Endothelial cell of umbilical vein (primary cell): ENCODE measurements around the gene SLC35G3. TPM values are rescaled to one million over a fixed set of nuclear protein-coding genes. Genes with fewer than 3 reads are reported as not detected.

Source experiments
- BruUV-seq: library from RNA; stranded (reverse); fragments of 400-500 nt; replicated peaks from 2 replicates; lab custom pipeline; 2021; lab: Mats Ljungman, UMichigan
- CTCF ChIA-PET: fragments of 300-600, 350-600 bp; sonication (Branson Sonifier 250); formaldehyde crosslinking; loops from one replicate; lab custom pipeline; 2021; ENCODE audit warnings: antibody characterized with exemption, inconsistent platforms; lab: Charles Lee
- POLR2A ChIA-PET: fragments of 300-600, 350-600 bp; sonication (Branson Sonifier 250); formaldehyde crosslinking; loops from one replicate; lab custom pipeline; 2021; ENCODE audit warnings: antibody characterized with exemption, inconsistent platforms; lab: Charles Lee
- DNase-seq: peaks from one replicate; pipeline ENCODE4 v3.0.0-alpha.2; 2011; ENCODE audit warnings: low read depth, low spot score
- FAIRE-seq: peaks from 2 replicates; lab custom pipeline; 2011; peaks lifted over from hg19 to GRCh38; lab: Jason Lieb, UNC
- H2AFZ ChIP-seq: 2 replicates; pipeline ENCODE4 v1.6.0; 2012; ENCODE audit warnings: low read depth, low read length, control low read depth, inconsistent platforms
- H3K27ac ChIP-seq: 2 replicates; pipeline ENCODE4 v1.5.1; 2011; ENCODE audit warnings: low read depth, mild to moderate bottlenecking, control low read depth, low read length, moderate library complexity; ENCODE audit not compliant: insufficient read depth
- H3K27me3 ChIP-seq, 2 experiments: 2 replicates each; pipeline versions ENCODE4 v1.6.0 to v1.6.1; 2011; ENCODE audit warnings: low read length in 2 of 2, mixed read lengths in 1 of 2; ENCODE audit not compliant: control insufficient read depth in 2 of 2, insufficient read depth in 2 of 2
- H3K36me3 ChIP-seq, 2 experiments: 2 replicates in 1 of 2; 3 replicates in 1 of 2; pipeline ENCODE4 v1.5.1; 2011; ENCODE audit warnings: low read length in 2 of 2, mild to moderate bottlenecking in 1 of 2, moderate library complexity in 1 of 2; ENCODE audit not compliant: control insufficient read depth in 2 of 2, insufficient read depth in 2 of 2; ENCODE audit errors: extremely low read depth in 1 of 2
- H3K4me1 ChIP-seq: 3 replicates; pipeline ENCODE4 v1.5.1; 2011; ENCODE audit warnings: mild to moderate bottlenecking, low read length; ENCODE audit not compliant: control insufficient read depth, insufficient read depth; ENCODE audit errors: extremely low read depth
- H3K4me2 ChIP-seq: 2 replicates; pipeline ENCODE4 v1.6.1; 2011; ENCODE audit warnings: low read length, control low read depth, mixed read lengths; ENCODE audit not compliant: insufficient read depth
- H3K4me3 ChIP-seq, 3 experiments: fragments of 200-600 bp in 1 of 3; sonication (generic), shearing (Covaris generic) in 1 of 3; replicated peaks in 1 of 3; 2 replicates each; pipeline ENCODE4 v1.5.1; 2011 to 2016; ENCODE audit warnings: control low read depth in 3 of 3, low read length in 3 of 3, mild to moderate bottlenecking in 2 of 3, inconsistent platforms in 1 of 3, low read depth in 1 of 3, moderate library complexity in 1 of 3; ENCODE audit not compliant: insufficient read depth in 1 of 3
- H3K79me2 ChIP-seq: 2 replicates; pipeline ENCODE4 v1.6.0; 2012; ENCODE audit warnings: low read length, inconsistent platforms; ENCODE audit not compliant: control insufficient read depth, insufficient read depth
- H3K9ac ChIP-seq: replicated peaks from 2 replicates; pipeline ENCODE3; 2011; ENCODE audit warnings: low read length, control low read depth; ENCODE audit not compliant: insufficient read depth; ENCODE audit errors: extremely low read depth
- H3K9me1 ChIP-seq: replicated peaks from 3 replicates; pipeline ENCODE4 v1.6.0; 2011; ENCODE audit warnings: mild to moderate bottlenecking, low read length; ENCODE audit not compliant: control insufficient read depth, insufficient read depth; ENCODE audit errors: extremely low read depth
- H3K9me3 ChIP-seq: replicated peaks from 2 replicates; pipeline ENCODE4 v1.5.1; 2012; ENCODE audit warnings: low read length, inconsistent platforms; ENCODE audit not compliant: control insufficient read depth, insufficient read depth
- H4K20me1 ChIP-seq: replicated peaks from 2 replicates; pipeline ENCODE3; 2011; ENCODE audit warnings: mild to moderate bottlenecking, low read length; ENCODE audit not compliant: control insufficient read depth, insufficient read depth; ENCODE audit errors: extremely low read depth
- EZH2 ChIP-seq: IDR thresholded peaks from 2 replicates; pipeline ENCODE4 v1.6.1; 2012; ENCODE audit warnings: borderline replicate concordance, low read depth, mild to moderate bottlenecking, moderate library complexity, low read length, inconsistent platforms; ENCODE audit not compliant: severe bottlenecking
- FOS ChIP-seq: IDR thresholded peaks from 2 replicates; pipeline ENCODE4 v1.6.1; 2011; ENCODE audit warnings: mild to moderate bottlenecking, low read length, moderate library complexity, borderline replicate concordance; ENCODE audit not compliant: insufficient read depth
- GATA2 ChIP-seq: IDR thresholded peaks from 2 replicates; pipeline ENCODE4 v1.7.0; 2011; ENCODE audit warnings: low read depth, mild to moderate bottlenecking, moderate library complexity, mixed read lengths, low read length; ENCODE audit not compliant: insufficient read length, insufficient read depth
- JUN ChIP-seq: IDR thresholded peaks from 2 replicates; pipeline ENCODE4 v1.6.1; 2011; ENCODE audit warnings: borderline replicate concordance, low read depth; ENCODE audit not compliant: insufficient read length, insufficient read depth
- MYC ChIP-seq: IDR thresholded peaks from one replicate; pipeline ENCODE4 v1.6.1; 2011; ENCODE audit warnings: mild to moderate bottlenecking, low read depth, low read length
- POLR2A ChIP-seq: IDR thresholded peaks from 2 replicates; pipeline ENCODE4 v1.6.1; 2012; ENCODE audit warnings: low read depth, mild to moderate bottlenecking, control low read depth, low read length
- POLR2AphosphoS5 ChIP-seq: IDR thresholded peaks from 2 replicates; pipeline ENCODE4 v1.6.1; 2012; ENCODE audit warnings: low read depth, mild to moderate bottlenecking, control low read depth, low read length, moderate library complexity; ENCODE audit not compliant: insufficient read depth
- dilution Hi-C: fragments of 300-500 bp; cut with MboI; formaldehyde crosslinking; loops from one replicate; pipeline ENCODE4 v1.15.0; 2019; ENCODE audit warnings: low sequenced_read_pairs; ENCODE audit not compliant: extremely low pct_ligation_motif_present
- intact Hi-C: fragments of 100-400 bp; cut with micrococcal nuclease; formaldehyde crosslinking; loops from one replicate; pipeline ENCODE4 v1.10.0; 2022
- polyA plus RNA-seq, 4 experiments: library from polyadenylated mRNA; depleted of rRNA in 3 of 4; stranded (reverse) in 3 of 4; unstranded in 1 of 4; fragments of >200 nt; gene quantifications; 2 replicates each; pipeline versions ENCODE4 v1.2.1 to v1.2.3, GENCODE V29; 2011 to 2012; ENCODE audit warnings: missing spikeins in 1 of 4
- total RNA-seq: library from RNA; stranded (reverse); gene quantifications from 2 replicates; pipeline ENCODE4 v1.2.3, GENCODE V29; 2021
- TF ChIP-seq, protein P1 (sequence below), 2 donors: IDR thresholded peaks; 1 replicate in 1 of 2; 2 replicates in 1 of 2; pipeline ENCODE4 v1.5.1; 2011; ENCODE audit warnings: low read length in 2 of 2, mild to moderate bottlenecking in 2 of 2, moderate library complexity in 2 of 2, control low read depth in 1 of 2, inconsistent platforms in 1 of 2, low read depth in 1 of 2; ENCODE audit not compliant: insufficient read depth in 1 of 2; ENCODE audit errors: extremely low read depth in 1 of 2
- TF ChIP-seq, protein P2 (sequence below): IDR thresholded peaks from 2 replicates; pipeline ENCODE4 v1.6.1; 2011; ENCODE audit not compliant: insufficient read depth, insufficient read length

SLC35G3 gene
- total and polyA plus RNA-seq, 2 donors (not counting 3 experiments of a cell fraction or from before 2014, with no cell fraction given) = not detected

DNA sequence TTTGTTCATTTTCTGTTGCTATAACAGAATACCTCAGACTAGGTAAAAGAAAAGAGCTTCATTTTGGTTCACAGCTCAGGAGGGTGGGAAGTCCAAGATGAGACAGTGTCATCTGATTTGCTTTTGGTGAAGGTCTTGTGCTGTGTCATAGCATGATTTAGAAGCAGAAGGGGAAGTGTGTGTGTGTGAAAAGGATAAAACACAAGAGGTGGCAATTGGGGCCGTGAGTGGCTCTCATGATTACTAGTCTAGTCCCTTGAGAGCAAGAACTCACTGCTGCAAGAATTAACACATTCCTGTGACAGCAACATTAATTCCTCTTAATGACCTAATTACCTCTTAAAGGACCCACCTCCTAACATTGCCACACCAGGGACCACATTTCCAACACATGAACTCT lies 8.3 kb downstream of the SLC35G3 start:
- intact Hi-C loops = no loop called here
- Histone ChIP-seq H3K4me3 (no peak overlapping the region), H3K4me2 (no peak overlapping the region), H3K79me2 (no peaks in the 10 kb centered on the region), H3K36me3 (no peaks in the 10 kb centered on the region), H2AFZ (no peak overlapping the region), H3K4me1 (no peaks in the 10 kb centered on the region), H4K20me1 (no peaks in the 10 kb centered on the region), H3K9me1 (no peaks in the 10 kb centered on the region), H3K27ac (no peak overlapping the region), H3K9ac (no peak overlapping the region), H3K27me3 (no peaks in the 10 kb centered on the region), H3K9me3 (no peaks in the 10 kb centered on the region)
- no peak for TF ChIP-seq MYC
- no peak for TF ChIP-seq POLR2A
- TF ChIP-seq, protein P1, sequence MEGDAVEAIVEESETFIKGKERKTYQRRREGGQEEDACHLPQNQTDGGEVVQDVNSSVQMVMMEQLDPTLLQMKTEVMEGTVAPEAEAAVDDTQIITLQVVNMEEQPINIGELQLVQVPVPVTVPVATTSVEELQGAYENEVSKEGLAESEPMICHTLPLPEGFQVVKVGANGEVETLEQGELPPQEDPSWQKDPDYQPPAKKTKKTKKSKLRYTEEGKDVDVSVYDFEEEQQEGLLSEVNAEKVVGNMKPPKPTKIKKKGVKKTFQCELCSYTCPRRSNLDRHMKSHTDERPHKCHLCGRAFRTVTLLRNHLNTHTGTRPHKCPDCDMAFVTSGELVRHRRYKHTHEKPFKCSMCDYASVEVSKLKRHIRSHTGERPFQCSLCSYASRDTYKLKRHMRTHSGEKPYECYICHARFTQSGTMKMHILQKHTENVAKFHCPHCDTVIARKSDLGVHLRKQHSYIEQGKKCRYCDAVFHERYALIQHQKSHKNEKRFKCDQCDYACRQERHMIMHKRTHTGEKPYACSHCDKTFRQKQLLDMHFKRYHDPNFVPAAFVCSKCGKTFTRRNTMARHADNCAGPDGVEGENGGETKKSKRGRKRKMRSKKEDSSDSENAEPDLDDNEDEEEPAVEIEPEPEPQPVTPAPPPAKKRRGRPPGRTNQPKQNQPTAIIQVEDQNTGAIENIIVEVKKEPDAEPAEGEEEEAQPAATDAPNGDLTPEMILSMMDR (IDR thresholded peaks at IDR 0.05; ENCODE audit: extremely low read depth in 1 of 2, insufficient read depth in 1 of 2, low read depth in 1 of 2, low read length in 2 of 2) = no peak
- TF ChIP-seq POLR2AphosphoS5 = no peak
- TF ChIP-seq, protein P2, sequence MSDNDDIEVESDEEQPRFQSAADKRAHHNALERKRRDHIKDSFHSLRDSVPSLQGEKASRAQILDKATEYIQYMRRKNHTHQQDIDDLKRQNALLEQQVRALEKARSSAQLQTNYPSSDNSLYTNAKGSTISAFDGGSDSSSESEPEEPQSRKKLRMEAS = no peak
- no peak for TF ChIP-seq EZH2
- TF ChIP-seq JUN = no peak
- no peak for TF ChIP-seq GATA2
- TF ChIP-seq FOS = no peak
- no TSS peak for BruUV-seq
- ChIA-PET POLR2A (no interaction called here), CTCF (no interaction called here)
- dilution Hi-C loops = no loop called here
- DNase-seq (no peak), FAIRE-seq (no peak)
